ENCODE measurements around the gene WDR75.

Gene WDR75

GRCh38 chr2:189519631-189520387 lies 78.5 kb downstream of the WDR75 start:
- TF ChIP-seq TAF1 (IDR thresholded peaks at IDR 0.05; ENCODE audit: borderline replicate concordance, insufficient read depth, low read length) (no peak), SIN3A (IDR thresholded peaks at IDR 0.05; ENCODE audit: borderline replicate concordance, insufficient read depth, low read length) (no peak), REST (IDR thresholded peaks at IDR 0.05; ENCODE audit: insufficient read depth in 1 of 2, low read depth in 2 of 2, low read length in 2 of 2) (no peak), POLR2AphosphoS5 (IDR thresholded peaks at IDR 0.05; ENCODE audit: low read depth, low read length) (no peak), FOXP2 (optimal IDR thresholded peaks at IDR 0.05; ENCODE audit: borderline replicate concordance, extremely low read depth, extremely low read length, insufficient read depth) (no peak)

- no peak for TF ChIP-seq REST (IDR thresholded peaks at IDR 0.05; ENCODE audit: insufficient read depth in 1 of 2, low read depth in 2 of 2, low read length in 2 of 2)
- no peak for TF ChIP-seq SIN3A (IDR thresholded peaks at IDR 0.05; ENCODE audit: borderline replicate concordance, insufficient read depth, low read length)
- no peak for TF ChIP-seq POLR2AphosphoS5 (IDR thresholded peaks at IDR 0.05; ENCODE audit: low read depth, low read length)
- TF ChIP-seq TAF1 (IDR thresholded peaks at IDR 0.05; ENCODE audit: borderline replicate concordance, insufficient read depth, low read length) = no peak
- no peak for TF ChIP-seq FOXP2 (optimal IDR thresholded peaks at IDR 0.05; ENCODE audit: borderline replicate concordance, extremely low read depth, extremely low read length, insufficient read depth)
These were observed 80.6 kb downstream of the WDR75 start for GRCh38 chr2:189521699-189522434.

GRCh38 chr2:189522435-189523151 lies 81.3 kb downstream of the WDR75 start:
- no peak for TF ChIP-seq POLR2AphosphoS5 (IDR thresholded peaks at IDR 0.05; ENCODE audit: low read depth, low read length)
- no peak for TF ChIP-seq REST (IDR thresholded peaks at IDR 0.05; ENCODE audit: insufficient read depth in 1 of 2, low read depth in 2 of 2, low read length in 2 of 2)
- TF ChIP-seq TAF1 (IDR thresholded peaks at IDR 0.05; ENCODE audit: borderline replicate concordance, insufficient read depth, low read length) = no peak
- TF ChIP-seq FOXP2 (optimal IDR thresholded peaks at IDR 0.05; ENCODE audit: borderline replicate concordance, extremely low read depth, extremely low read length, insufficient read depth) = no peak
- TF ChIP-seq SIN3A (IDR thresholded peaks at IDR 0.05; ENCODE audit: borderline replicate concordance, insufficient read depth, low read length) = no peak

GRCh38 chr2:189524746-189525145 lies 83.5 kb downstream of the WDR75 start:
- TF ChIP-seq SIN3A (IDR thresholded peaks at IDR 0.05; ENCODE audit: borderline replicate concordance, insufficient read depth, low read length) = no peak
- no peak for TF ChIP-seq TAF1 (IDR thresholded peaks at IDR 0.05; ENCODE audit: borderline replicate concordance, insufficient read depth, low read length)
- no peak for TF ChIP-seq FOXP2 (optimal IDR thresholded peaks at IDR 0.05; ENCODE audit: borderline replicate concordance, extremely low read depth, extremely low read length, insufficient read depth)
- TF ChIP-seq REST (IDR thresholded peaks at IDR 0.05; ENCODE audit: insufficient read depth in 1 of 2, low read depth in 2 of 2, low read length in 2 of 2) = no peak
- no peak for TF ChIP-seq POLR2AphosphoS5 (IDR thresholded peaks at IDR 0.05; ENCODE audit: low read depth, low read length)
